Measurements from ENCODE around the gene SLC5A2. TPM values are rescaled to one million over a fixed set of nuclear protein-coding genes. Genes with fewer than 3 reads are reported as not detected.
A peak's percentile ranks its signal among the peaks of the same experiment; 100 is the strongest.
"Not testable (repeated sequence)": the region's sequence is repeated elsewhere in the genome, so short reads cannot be mapped to it uniquely, and the experiment has no call there.

SLC5A2 gene
- total RNA-seq, 1 donor from 2014 or later, result not detected

DNA sequence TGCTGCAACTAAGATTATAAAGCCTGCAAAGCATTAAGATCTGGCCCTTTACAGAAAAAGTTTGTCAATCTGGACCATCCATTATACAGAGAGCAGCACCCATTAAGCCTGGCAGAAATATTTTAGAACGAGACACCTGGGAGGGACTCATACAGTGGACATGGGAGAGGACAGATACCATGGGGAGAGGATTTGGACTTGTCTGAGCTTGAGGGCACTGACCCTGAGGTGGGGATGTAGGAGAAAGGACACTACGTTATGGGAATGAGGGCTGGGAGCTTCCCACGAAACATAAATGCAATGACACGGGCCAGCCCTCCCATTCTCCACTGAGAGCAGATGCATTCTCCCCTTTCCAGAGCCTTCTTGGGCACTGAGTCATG is 19.0 kb downstream of the SLC5A2 start:
- intact Hi-C loops (cut with micrococcal nuclease), result no loop called here

DNA sequence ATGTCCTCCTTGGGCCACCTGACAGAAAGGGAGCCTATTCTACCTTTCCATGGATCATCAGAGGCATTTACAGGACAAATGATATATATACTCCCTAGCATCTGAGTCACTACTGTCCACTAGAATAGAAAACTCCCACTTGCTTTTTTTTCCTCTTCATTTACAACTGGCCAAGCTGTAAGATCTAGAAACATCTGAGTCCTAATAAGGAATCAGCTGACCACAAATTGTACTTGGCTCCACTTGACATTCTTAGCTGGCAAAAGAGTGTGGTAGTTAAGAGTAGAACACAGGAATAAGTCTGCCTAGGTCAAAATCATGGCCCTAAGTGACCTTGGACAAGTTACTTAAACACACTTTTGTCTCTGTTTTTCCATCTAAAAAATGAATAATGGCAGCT is 20.1 kb downstream of the SLC5A2 start:
- DNase-seq (ENCODE audit: low spot score), result no peak
- H3K27ac Mint-ChIP-seq, result no peak overlapping the region
- no peaks in the 10 kb centered on the region for H3K9me3 Mint-ChIP-seq
- peaks cover 29% of the 10 kb centered on the region for H3K36me3 Mint-ChIP-seq (ENCODE audit: low read depth)
- H3K4me1 Mint-ChIP-seq (ENCODE audit: low read depth), result peaks cover 21% of the 10 kb centered on the region
- no peak overlapping the region for H3K4me3 Mint-ChIP-seq (ENCODE audit: low read depth)
- no peaks in the 10 kb centered on the region for H3K27me3 Mint-ChIP-seq (ENCODE audit: low read depth)
- intact Hi-C loops (cut with micrococcal nuclease), result no loop called here

More for the DNA sequence above, 19.0 kb downstream of the SLC5A2 start:
- Mint-ChIP-seq H3K27me3 (ENCODE audit: low read depth) (no peaks in the 10 kb centered on the region), H3K9me3 (no peaks in the 10 kb centered on the region), H3K4me3 (ENCODE audit: low read depth) (no peak overlapping the region), H3K4me1 (ENCODE audit: low read depth) (peaks cover 15% of the 10 kb centered on the region), H3K36me3 (ENCODE audit: low read depth) (peaks cover 35% of the 10 kb centered on the region), H3K27ac (no peak overlapping the region)
- DNase-seq (ENCODE audit: low spot score), result no peak

DNA sequence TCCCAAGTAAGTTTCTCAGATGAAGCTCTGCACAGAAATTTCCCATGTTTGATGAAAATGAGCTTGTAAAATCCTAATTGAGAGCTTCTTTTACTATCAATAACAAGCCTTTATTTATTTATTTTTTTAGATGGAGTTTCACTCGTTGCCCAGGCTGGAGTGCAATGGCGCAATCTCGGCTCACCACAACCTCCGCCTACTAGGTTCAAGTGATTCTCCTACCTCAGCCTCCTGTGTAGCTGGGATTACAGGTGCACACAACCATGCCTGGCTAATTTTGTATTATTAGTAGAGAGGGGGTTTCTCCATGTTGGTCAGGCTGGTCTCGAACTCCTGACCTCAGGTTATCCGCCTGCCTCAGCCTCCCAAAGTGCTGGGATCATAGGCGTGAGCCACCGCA is 20.6 kb downstream of the SLC5A2 start:
- Mint-ChIP-seq H3K4me1 (ENCODE audit: low read depth) (peaks cover 21% of the 10 kb centered on the region), H3K36me3 (ENCODE audit: low read depth) (peaks cover 30% of the 10 kb centered on the region)
- H3K27me3 Mint-ChIP-seq (ENCODE audit: low read depth); intact Hi-C loops (cut with micrococcal nuclease); H3K4me3 Mint-ChIP-seq (ENCODE audit: low read depth); H3K27ac Mint-ChIP-seq; H3K9me3 Mint-ChIP-seq; DNase-seq (ENCODE audit: low spot score): not testable (repeated sequence)

DNA sequence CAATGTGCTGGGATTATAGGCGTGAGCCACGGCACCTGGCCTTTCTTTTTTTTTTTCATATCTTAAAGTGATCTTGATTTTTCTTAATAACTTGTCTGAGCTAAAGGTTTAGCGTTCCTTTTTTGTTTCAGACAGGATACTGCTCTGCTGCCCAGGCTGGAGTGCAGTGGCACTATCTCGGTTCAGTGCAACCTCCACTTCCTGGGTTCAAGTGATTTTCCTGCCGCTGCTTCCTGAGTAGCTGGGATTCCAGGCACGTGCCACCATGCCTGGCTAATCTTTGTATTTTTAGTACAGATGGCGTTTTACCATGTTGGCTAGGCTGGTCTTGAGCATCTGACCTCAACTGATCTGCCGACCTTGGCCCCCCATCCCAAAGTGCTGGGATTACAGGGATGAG is 21.2 kb downstream of the SLC5A2 start:
- H3K4me1 Mint-ChIP-seq (ENCODE audit: low read depth), result peaks cover 25% of the 10 kb centered on the region
- H3K36me3 Mint-ChIP-seq (ENCODE audit: low read depth), result peaks cover 36% of the 10 kb centered on the region
- DNase-seq (ENCODE audit: low spot score), result no peak
- no peaks in the 10 kb centered on the region for H3K27me3 Mint-ChIP-seq (ENCODE audit: low read depth)
- H3K27ac Mint-ChIP-seq, result no peak overlapping the region
- H3K4me3 Mint-ChIP-seq (ENCODE audit: low read depth), result no peak overlapping the region
- H3K9me3 Mint-ChIP-seq, result no peaks in the 10 kb centered on the region
- intact Hi-C loops (cut with micrococcal nuclease), result no loop called here

DNA sequence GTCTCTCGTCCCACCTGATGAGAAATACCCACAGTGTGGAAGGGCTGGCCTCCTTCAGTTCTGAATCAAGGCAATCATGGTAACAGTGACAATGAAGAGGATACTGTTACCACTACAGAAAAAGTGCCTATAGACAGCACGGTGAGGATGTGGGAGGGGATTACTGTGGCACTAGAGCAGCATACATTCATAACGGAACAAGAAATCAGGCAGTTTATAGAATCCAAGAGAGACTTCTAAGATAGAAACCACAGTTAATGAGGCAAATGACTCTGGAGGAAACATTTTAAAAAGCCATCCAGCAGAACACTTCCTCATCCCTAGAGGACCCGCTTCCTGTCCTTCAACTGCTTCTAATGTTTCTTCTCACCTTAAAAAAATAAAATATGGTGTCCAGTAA is 22.6 kb downstream of the SLC5A2 start:
- no peak for DNase-seq (ENCODE audit: low spot score)
- no peaks in the 10 kb centered on the region for H3K27me3 Mint-ChIP-seq (ENCODE audit: low read depth)
- H3K4me3 Mint-ChIP-seq (ENCODE audit: low read depth), result no peak overlapping the region
- H3K4me1 Mint-ChIP-seq (ENCODE audit: low read depth), result peaks cover 30% of the 10 kb centered on the region
- intact Hi-C loops (cut with micrococcal nuclease), result loop anchor here (5.0 kb wide), 1 partner anchor 192 kb away; no protein-coding TSS in a partner anchor
- H3K27ac Mint-ChIP-seq, result peak overlapping the region; percentile 82
- peaks cover 32% of the 10 kb centered on the region for H3K36me3 Mint-ChIP-seq (ENCODE audit: low read depth)
- no peaks in the 10 kb centered on the region for H3K9me3 Mint-ChIP-seq

DNA sequence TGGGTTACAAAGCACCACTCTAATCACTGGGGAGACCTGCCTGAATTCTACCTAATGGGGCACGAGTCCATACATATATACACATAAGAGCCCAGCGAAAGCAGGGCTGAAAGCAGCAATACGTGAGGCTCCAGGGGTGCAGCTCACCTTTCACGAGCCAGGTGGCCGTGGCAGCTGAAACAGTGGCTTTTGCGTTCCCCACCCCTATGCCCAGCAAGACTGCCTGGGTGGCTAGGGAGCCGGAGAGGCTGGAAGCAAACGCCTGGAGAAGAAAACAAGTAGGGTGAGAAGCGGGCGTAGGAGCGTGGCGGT is 24.6 kb downstream of the SLC5A2 start:
- Mint-ChIP-seq H3K4me1 (ENCODE audit: low read depth) (peaks cover 30% of the 10 kb centered on the region), H3K4me3 (ENCODE audit: low read depth) (peak overlapping the region; percentile 94), H3K9me3 (no peaks in the 10 kb centered on the region), H3K27ac (peak overlapping the region; percentile 87), H3K27me3 (ENCODE audit: low read depth) (no peaks in the 10 kb centered on the region), H3K36me3 (ENCODE audit: low read depth) (peaks cover 29% of the 10 kb centered on the region)
- no peak for DNase-seq (ENCODE audit: low spot score)
- intact Hi-C loops (cut with micrococcal nuclease), result loop anchor here (5.0 kb wide), 1 partner anchor 190 kb away; no protein-coding TSS in a partner anchor

DNA sequence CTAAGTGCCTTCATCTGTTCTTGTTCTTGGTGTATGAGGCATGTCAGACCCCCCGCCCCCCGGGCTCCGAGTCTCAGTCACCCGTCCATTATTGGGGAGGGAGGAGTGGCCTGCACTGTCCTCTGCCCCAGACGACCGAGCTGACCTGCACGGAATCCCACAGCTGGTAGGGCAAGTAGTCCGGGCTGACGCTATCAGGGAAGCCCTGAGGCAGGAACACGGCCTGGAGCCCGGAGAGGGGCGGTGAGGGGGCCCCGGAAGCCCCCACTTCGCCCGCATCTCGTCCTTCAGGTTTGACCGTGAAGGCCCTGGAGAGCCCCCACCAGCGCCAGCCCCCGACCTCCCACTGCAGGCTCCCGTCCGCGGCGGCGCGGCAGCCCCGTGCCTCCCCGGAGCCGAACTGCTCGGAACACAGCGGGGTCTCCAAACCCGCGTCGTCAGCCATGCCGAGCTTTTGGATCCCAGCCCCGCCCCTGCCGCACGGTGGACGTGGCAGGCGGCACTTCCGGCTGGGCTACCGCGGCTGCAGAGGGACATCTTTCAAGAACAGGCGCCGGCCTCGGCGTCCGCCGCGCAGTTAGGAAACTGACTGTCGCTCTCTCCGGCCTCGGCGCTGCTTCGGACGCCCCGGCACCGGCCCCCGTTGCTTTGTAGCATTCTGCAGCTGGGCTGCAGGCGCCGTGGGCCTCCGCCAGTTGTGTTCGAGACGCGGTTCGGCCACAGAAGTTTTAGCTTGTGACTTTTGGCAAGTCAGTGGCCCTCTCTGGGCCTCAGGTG is 25.2 kb downstream of the SLC5A2 start, which contains the start of gene RUSF1:
Gene RUSF1 (minus strand): TSS at position 463 of the 777 bp plus-strand sequence. CDS start 18 bp downstream, at position 445.
- peak within 1 kb of the TSS; percentile 91 for H3K27ac Mint-ChIP-seq
- intact Hi-C loops (cut with micrococcal nuclease), result loop anchor here (1.0 to 5.0 kb wide), 4 partner anchors 49 to 361 kb away; partner anchors contain the start of gene ARMC5
- peak; percentile 80 for DNase-seq (ENCODE audit: low spot score)
- H3K9me3 Mint-ChIP-seq, result no peaks in the 10 kb centered on the region
- peak within 1 kb of the TSS; percentile 94 for H3K4me3 Mint-ChIP-seq (ENCODE audit: low read depth)
- H3K36me3 Mint-ChIP-seq (ENCODE audit: low read depth), result peaks cover 29% of the 10 kb centered on the region
- peaks cover 30% of the 10 kb centered on the region for H3K4me1 Mint-ChIP-seq (ENCODE audit: low read depth)
- H3K27me3 Mint-ChIP-seq (ENCODE audit: low read depth), result no peaks in the 10 kb centered on the region

DNA sequence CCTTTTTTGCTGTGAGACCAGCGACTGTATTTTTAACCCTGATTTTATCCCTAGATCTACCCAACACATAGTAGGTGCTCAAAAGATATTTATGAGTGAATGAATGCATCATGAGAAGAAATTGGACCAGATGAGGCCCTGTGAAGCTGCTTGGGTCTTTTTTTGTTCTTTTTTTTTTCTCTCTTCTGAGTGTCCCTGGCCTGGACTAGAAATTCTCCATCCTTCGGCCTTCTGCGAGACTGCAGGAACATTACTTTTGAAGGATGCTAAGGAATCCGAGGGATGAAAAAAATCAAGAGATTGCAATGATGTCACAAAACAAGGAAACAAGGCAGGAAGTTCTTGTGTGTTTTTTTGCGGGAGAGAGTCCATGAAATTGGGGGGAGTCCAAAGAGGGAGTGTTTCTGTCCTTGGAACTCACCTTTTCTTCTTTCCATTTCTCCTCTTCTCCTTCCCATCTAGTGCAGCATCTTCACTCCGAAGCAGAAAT is 25.8 kb downstream of the SLC5A2 start:
- Mint-ChIP-seq H3K27ac (peak overlapping the region; percentile 91), H3K4me1 (ENCODE audit: low read depth) (peaks cover 30% of the 10 kb centered on the region), H3K9me3 (no peaks in the 10 kb centered on the region), H3K4me3 (ENCODE audit: low read depth) (peak overlapping the region; percentile 94), H3K27me3 (ENCODE audit: low read depth) (no peaks in the 10 kb centered on the region), H3K36me3 (ENCODE audit: low read depth) (peaks cover 29% of the 10 kb centered on the region)
- intact Hi-C loops (cut with micrococcal nuclease), result loop anchor here (1.0 to 5.0 kb wide), 4 partner anchors 49 to 360 kb away; partner anchors contain the start of gene ARMC5
- DNase-seq (ENCODE audit: low spot score), result no peak

DNA sequence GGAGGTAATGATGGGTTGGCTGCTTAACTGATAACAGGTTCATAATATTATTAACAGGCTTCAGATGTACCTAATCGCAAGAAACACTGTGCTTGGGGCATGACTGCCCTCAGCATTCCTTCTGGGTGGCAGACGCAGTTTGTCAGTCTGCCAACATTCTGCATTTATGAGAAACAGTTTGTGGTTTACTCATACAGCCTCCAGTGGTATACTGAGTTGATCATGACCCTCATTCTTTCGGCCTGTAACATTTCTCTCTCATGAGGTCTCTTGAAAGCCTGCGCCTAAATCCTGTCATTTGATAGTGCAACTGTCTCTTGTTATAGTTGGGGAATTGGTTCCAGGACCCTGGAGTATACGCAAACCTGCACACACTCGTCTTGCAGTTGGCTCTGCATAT is 30.2 kb downstream of the SLC5A2 start:
- DNase-seq (ENCODE audit: low spot score), result no peak
- Mint-ChIP-seq H3K9me3 (peaks cover 9% of the 10 kb centered on the region), H3K4me3 (ENCODE audit: low read depth) (no peak overlapping the region), H3K27ac (no peak overlapping the region), H3K27me3 (ENCODE audit: low read depth) (no peaks in the 10 kb centered on the region), H3K4me1 (ENCODE audit: low read depth) (peaks cover 12% of the 10 kb centered on the region), H3K36me3 (ENCODE audit: low read depth) (peaks cover 9% of the 10 kb centered on the region)
- intact Hi-C loops (cut with micrococcal nuclease), result no loop called here

DNA sequence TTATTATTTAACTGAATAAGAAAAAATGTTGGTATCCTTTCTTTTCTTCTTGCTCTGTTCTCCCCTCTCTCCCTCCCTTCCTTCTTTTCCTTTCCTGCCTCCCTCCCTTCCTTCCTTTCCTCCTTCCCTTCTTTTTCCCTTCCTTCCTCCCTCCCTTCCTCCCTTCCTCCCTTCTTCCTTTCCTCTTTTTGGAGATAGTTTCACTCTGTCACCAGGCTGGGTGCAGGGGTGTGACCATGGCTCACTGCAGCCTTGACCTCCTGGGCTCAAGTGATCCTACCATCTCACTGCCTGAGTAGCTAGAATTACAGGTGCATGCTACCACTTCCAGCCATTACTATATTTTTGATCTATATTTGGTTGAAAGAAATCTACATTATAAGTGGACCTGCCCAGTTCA is 31.0 kb downstream of the SLC5A2 start:
- Mint-ChIP-seq H3K4me1 (ENCODE audit: low read depth) (peaks cover 11% of the 10 kb centered on the region), H3K27me3 (ENCODE audit: low read depth) (no peaks in the 10 kb centered on the region), H3K9me3 (peaks cover 9% of the 10 kb centered on the region), H3K4me3 (ENCODE audit: low read depth) (no peak overlapping the region), H3K36me3 (ENCODE audit: low read depth) (peaks cover 4% of the 10 kb centered on the region), H3K27ac (no peak overlapping the region)
- DNase-seq (ENCODE audit: low spot score), result no peak
- intact Hi-C loops (cut with micrococcal nuclease), result no loop called here

DNA sequence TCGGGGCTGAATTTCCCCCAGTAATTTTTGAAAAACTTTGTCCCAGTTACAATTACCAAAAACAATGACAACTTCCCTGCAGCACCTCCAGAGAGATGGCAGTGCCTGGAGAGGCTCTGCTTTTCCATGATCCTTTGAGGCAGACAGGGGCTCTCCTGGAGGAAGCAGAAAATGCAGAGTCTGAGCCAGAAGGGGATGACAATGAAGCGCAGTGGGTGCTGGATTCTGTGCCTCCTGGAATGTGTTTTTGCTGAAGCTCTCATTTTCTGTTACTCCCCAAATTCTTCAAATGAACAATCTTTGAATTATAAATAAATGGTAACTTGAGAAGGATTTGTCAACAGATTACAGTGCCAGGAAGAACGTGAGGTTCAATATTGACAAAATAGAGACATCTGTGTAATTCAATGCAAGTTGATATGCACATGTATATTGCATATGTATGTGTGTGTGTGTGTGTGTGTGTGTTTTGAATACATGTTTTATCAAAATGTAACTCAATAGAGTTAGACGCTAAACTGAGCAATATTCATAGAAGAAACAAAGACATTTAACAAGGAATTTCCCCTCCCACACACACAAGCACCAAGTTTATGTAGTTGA is 35.0 kb downstream of the SLC5A2 start:
- Mint-ChIP-seq H3K4me1 (ENCODE audit: low read depth) (peaks cover 3% of the 10 kb centered on the region), H3K36me3 (ENCODE audit: low read depth) (no peaks in the 10 kb centered on the region), H3K27ac (no peak overlapping the region), H3K9me3 (peaks cover 9% of the 10 kb centered on the region), H3K27me3 (ENCODE audit: low read depth) (no peaks in the 10 kb centered on the region), H3K4me3 (ENCODE audit: low read depth) (no peak overlapping the region)
- intact Hi-C loops (cut with micrococcal nuclease), result no loop called here
- no peak for DNase-seq (ENCODE audit: low spot score)

DNA sequence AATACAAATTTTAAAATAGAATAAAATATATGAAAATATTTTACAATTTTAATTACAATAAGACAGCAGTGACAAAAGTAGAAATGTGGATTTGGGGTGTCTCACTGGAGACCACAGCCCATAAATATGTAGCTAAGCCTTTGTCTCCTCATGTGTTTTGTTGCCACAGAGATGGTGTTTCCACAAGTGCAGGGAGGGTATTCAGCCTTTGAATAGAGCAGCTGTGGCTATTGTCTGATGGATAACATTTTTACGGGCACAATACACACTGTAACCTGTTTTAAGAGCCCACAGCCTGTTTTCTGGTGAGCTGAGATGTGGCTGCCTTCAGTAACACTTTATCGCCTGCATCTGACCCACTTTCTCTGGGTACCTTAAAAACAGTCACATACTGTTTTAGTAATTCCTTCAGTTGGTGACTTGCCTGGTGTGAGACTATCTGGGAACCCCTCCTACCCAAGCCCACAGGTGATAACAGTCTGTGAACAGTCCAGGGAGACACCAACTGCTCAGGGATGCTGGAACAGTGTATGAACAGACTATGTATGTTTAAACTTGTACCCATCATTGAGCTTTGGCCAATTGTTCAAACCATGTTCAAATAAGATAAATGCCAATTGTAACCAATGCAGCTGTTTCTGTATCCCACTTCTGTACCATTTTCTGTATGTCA is 37.0 kb downstream of the SLC5A2 start:
- Mint-ChIP-seq H3K4me3 (ENCODE audit: low read depth) (no peak overlapping the region), H3K27ac (no peak overlapping the region), H3K36me3 (ENCODE audit: low read depth) (no peaks in the 10 kb centered on the region), H3K9me3 (peaks cover 9% of the 10 kb centered on the region), H3K27me3 (ENCODE audit: low read depth) (no peaks in the 10 kb centered on the region), H3K4me1 (ENCODE audit: low read depth) (peaks cover 3% of the 10 kb centered on the region)
- intact Hi-C loops (cut with micrococcal nuclease), result no loop called here
- no peak for DNase-seq (ENCODE audit: low spot score)

DNA sequence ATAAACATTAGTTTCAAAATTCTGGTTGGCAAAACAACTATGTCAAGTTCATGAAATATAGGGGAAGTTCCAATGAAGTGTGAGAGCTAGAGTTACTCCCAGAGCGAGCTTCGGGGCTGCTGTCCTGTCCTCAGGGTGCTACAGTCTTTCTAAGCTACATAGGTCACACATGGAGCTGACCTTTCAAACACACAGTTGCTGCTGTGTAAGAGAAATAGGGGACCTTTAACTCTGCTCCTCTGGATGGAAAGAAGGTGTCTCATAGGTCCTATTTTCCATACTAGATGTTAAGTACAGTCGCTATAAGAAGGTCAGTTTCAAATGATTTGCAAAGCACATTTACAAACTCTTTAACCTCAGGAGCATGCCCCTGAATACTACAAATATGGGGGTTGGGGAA is 38.4 kb downstream of the SLC5A2 start:
- no peak overlapping the region for H3K27ac Mint-ChIP-seq
- H3K4me1 Mint-ChIP-seq (ENCODE audit: low read depth), result peaks cover 3% of the 10 kb centered on the region
- DNase-seq (ENCODE audit: low spot score), result no peak
- H3K9me3 Mint-ChIP-seq, result peaks cover 9% of the 10 kb centered on the region
- no peaks in the 10 kb centered on the region for H3K36me3 Mint-ChIP-seq (ENCODE audit: low read depth)
- H3K4me3 Mint-ChIP-seq (ENCODE audit: low read depth), result no peak overlapping the region
- peaks cover 3% of the 10 kb centered on the region for H3K27me3 Mint-ChIP-seq (ENCODE audit: low read depth)
- intact Hi-C loops (cut with micrococcal nuclease), result no loop called here
